GM12864 (cell line): ENCODE results near the gene EIF3B.

ENCODE experiments used
- DNase-seq: peaks from one replicate; pipeline ENCODE4 v3.0.0-alpha.2; 2011; ENCODE audit warnings: low read depth
- H3K4me3 ChIP-seq: 2 replicates; pipeline ENCODE4 v1.5.1; 2011; ENCODE audit warnings: mild to moderate bottlenecking, low read depth, low read length, control low read depth
- CTCF ChIP-seq: IDR thresholded peaks from 2 replicates; pipeline ENCODE4 v1.5.1; 2011; ENCODE audit warnings: low read depth, mild to moderate bottlenecking, moderate library complexity, low read length, control low read depth, inconsistent platforms; ENCODE audit errors: missing control alignments

The EIF3B gene

GRCh38 chr7:2425749-2426148 lies 71.1 kb downstream of the EIF3B start:
- H3K4me3 ChIP-seq = no peak overlapping the region
- TF ChIP-seq CTCF = no peak
- no peak for DNase-seq
